ENCODE results near the gene DZIP1L. TPM values are rescaled to one million over a fixed set of nuclear protein-coding genes. Genes with fewer than 3 reads are reported as not detected.
A peak's percentile ranks its signal among the peaks of the same experiment; 100 is the strongest.
"Not testable (repeated sequence)": the region's sequence is repeated elsewhere in the genome, so short reads cannot be mapped to it uniquely, and the experiment has no call there.

The DZIP1L gene
- total RNA-seq, 1 donor from 2014 or later, result 81.9 TPM

- Mint-ChIP-seq H3K27me3 (no peaks in the 10 kb centered on the region), H3K27ac (no peak overlapping the region), H3K4me1 (ENCODE audit: low read depth) (no peaks in the 10 kb centered on the region), H3K36me3 (ENCODE audit: insufficient read depth) (peaks cover 5% of the 10 kb centered on the region), H3K4me3 (ENCODE audit: low read depth) (no peak overlapping the region), H3K9me3 (ENCODE audit: low read depth) (peaks cover 13% of the 10 kb centered on the region)
- TF ChIP-seq CTCF (IDR thresholded peaks at IDR 0.05; ENCODE audit: unreplicated experiment), result no peak
- no peak for DNase-seq (ENCODE audit: low spot score, unreplicated experiment)
Measured at GRCh38 chr3:138148503-138148902, 33.1 kb upstream of the DZIP1L start.

GRCh38 chr3:138142181-138142580 lies 26.8 kb upstream of the DZIP1L start:
- H3K4me1 Mint-ChIP-seq (ENCODE audit: low read depth), result peaks cover 12% of the 10 kb centered on the region
- DNase-seq (ENCODE audit: low spot score, unreplicated experiment); H3K4me3 Mint-ChIP-seq (ENCODE audit: low read depth); H3K27ac Mint-ChIP-seq; H3K36me3 Mint-ChIP-seq (ENCODE audit: insufficient read depth); H3K27me3 Mint-ChIP-seq: not testable (repeated sequence)
- H3K9me3 Mint-ChIP-seq (ENCODE audit: low read depth), result peaks cover 17% of the 10 kb centered on the region

- DNase-seq (ENCODE audit: low spot score, unreplicated experiment), result no peak
- H3K27ac Mint-ChIP-seq, result peak overlapping the region; percentile 5
- peaks cover 9% of the 10 kb centered on the region for H3K36me3 Mint-ChIP-seq (ENCODE audit: insufficient read depth)
- H3K4me3 Mint-ChIP-seq (ENCODE audit: low read depth), result no peak overlapping the region
- H3K27me3 Mint-ChIP-seq, result no peaks in the 10 kb centered on the region
- TF ChIP-seq CTCF (IDR thresholded peaks at IDR 0.05; ENCODE audit: unreplicated experiment), result no peak
- peaks cover 24% of the 10 kb centered on the region for H3K4me1 Mint-ChIP-seq (ENCODE audit: low read depth)
- peaks cover 14% of the 10 kb centered on the region for H3K9me3 Mint-ChIP-seq (ENCODE audit: low read depth)
Measured at GRCh38 chr3:138140940-138141339, 25.5 kb upstream of the DZIP1L start.

DNA sequence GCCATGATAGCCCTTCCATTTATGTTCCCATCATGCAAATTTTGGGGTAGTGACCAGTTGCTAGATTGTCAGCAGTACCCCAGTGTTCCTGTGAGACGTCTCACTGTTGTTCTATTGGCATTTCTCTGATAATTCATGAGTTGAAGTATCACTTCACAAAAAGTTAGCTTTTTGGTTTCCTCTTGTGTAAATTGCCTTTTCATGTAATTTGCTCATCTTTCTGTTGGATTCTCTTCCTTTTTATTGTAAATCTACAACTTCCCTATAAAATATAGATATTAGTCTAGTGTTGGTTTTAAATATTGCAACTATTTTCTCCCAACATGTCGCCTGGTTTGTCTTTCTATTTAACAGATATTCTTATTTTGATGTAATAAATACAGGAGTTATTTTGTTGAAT lies 24.3 kb upstream of the DZIP1L start:
- H3K27me3 Mint-ChIP-seq, result no peaks in the 10 kb centered on the region
- no peak overlapping the region for H3K4me3 Mint-ChIP-seq (ENCODE audit: low read depth)
- peaks cover 9% of the 10 kb centered on the region for H3K36me3 Mint-ChIP-seq (ENCODE audit: insufficient read depth)
- H3K9me3 Mint-ChIP-seq (ENCODE audit: low read depth), result peaks cover 12% of the 10 kb centered on the region
- no peak overlapping the region for H3K27ac Mint-ChIP-seq
- no peak for TF ChIP-seq CTCF (IDR thresholded peaks at IDR 0.05; ENCODE audit: unreplicated experiment)
- DNase-seq (ENCODE audit: low spot score, unreplicated experiment), result no peak
- peaks cover 34% of the 10 kb centered on the region for H3K4me1 Mint-ChIP-seq (ENCODE audit: low read depth)

- H3K27me3 Mint-ChIP-seq, result no peaks in the 10 kb centered on the region
- peak overlapping the region; percentile 25 for H3K27ac Mint-ChIP-seq
- H3K36me3 Mint-ChIP-seq (ENCODE audit: insufficient read depth), result peaks cover 1% of the 10 kb centered on the region
Measured at GRCh38 chr3:138137861-138138260, 22.5 kb upstream of the DZIP1L start.

More at GRCh38 chr3:138137861-138138260, 22.5 kb upstream of the DZIP1L start:
- DNase-seq (ENCODE audit: low spot score, unreplicated experiment), result no peak
- TF ChIP-seq CTCF (IDR thresholded peaks at IDR 0.05; ENCODE audit: unreplicated experiment), result no peak
- H3K9me3 Mint-ChIP-seq (ENCODE audit: low read depth), result peaks cover 3% of the 10 kb centered on the region
- peaks cover 49% of the 10 kb centered on the region for H3K4me1 Mint-ChIP-seq (ENCODE audit: low read depth)
- H3K4me3 Mint-ChIP-seq (ENCODE audit: low read depth), result no peak overlapping the region

Data from progenitor cell of endocrine pancreas (in vitro differentiated cells).